Effector memory CD4-positive, alpha-beta T cell (primary cell): ENCODE data around the gene CALML5.
"Not testable (repeated sequence)": the region's sequence is repeated elsewhere in the genome, so short reads cannot be mapped to it uniquely, and the experiment has no call there.

ENCODE experiments used
- DNase-seq, 3 donors: peaks; one replicate each; pipeline ENCODE4 v3.0.0-alpha.2; 2020
- H3K27ac ChIP-seq: 2 replicates; pipeline ENCODE4 v1.7.0; 2013; ENCODE audit warnings: mild to moderate bottlenecking, low read length, moderate library complexity; ENCODE audit not compliant: insufficient read depth, poor library complexity, severe bottlenecking
- H3K27me3 ChIP-seq: replicated peaks from 2 replicates; pipeline ENCODE4 v1.7.0; 2013; ENCODE audit warnings: mild to moderate bottlenecking, low read length; ENCODE audit not compliant: insufficient read depth, control insufficient read depth, poor library complexity, severe bottlenecking
- H3K36me3 ChIP-seq: 2 replicates; pipeline ENCODE4 v1.7.0; 2013; ENCODE audit warnings: mild to moderate bottlenecking, low read length, moderate library complexity; ENCODE audit not compliant: control insufficient read depth, insufficient read depth
- H3K4me1 ChIP-seq: 2 replicates; pipeline ENCODE4 v1.7.0; 2013; ENCODE audit warnings: low read length, mild to moderate bottlenecking; ENCODE audit not compliant: control insufficient read depth, insufficient read depth, poor library complexity, severe bottlenecking
- H3K4me3 ChIP-seq: 2 replicates; pipeline ENCODE4 v1.7.0; 2013; ENCODE audit warnings: low read length, low read depth, mild to moderate bottlenecking; ENCODE audit not compliant: insufficient read depth, poor library complexity, severe bottlenecking
- H3K9me3 ChIP-seq: 2 replicates; pipeline ENCODE4 v1.7.0; 2013; ENCODE audit warnings: mild to moderate bottlenecking, low read length, moderate library complexity; ENCODE audit not compliant: control insufficient read depth

Gene CALML5

DNA sequence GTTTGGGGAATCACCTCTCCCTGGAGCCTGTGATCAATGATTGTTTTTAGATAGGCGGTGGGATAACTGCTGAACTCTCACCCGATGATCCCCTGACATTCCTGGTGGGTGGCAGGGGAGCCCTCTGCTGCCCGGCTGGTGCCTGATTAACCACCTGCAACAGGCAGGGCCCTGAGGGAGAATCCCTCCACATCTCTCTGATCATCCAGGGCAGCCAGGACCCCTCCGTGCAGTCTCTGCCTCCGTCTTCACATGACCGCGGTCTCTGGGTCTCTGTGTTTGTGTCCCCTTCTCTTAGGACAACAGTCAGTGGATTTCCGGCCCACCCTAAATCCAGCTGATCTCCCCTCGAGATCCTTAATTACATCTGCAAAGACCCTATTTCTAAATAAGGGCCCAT is 17.4 kb downstream of the CALML5 start:
- Histone ChIP-seq H3K9me3 (no peaks in the 10 kb centered on the region), H3K36me3 (no peaks in the 10 kb centered on the region), H3K27ac (no peak overlapping the region)

GRCh38 chr10:5481121-5481520 is 18.2 kb downstream of the CALML5 start:
- H3K36me3 ChIP-seq: no peaks in the 10 kb centered on the region
- no peak overlapping the region for H3K27ac ChIP-seq
- no peaks in the 10 kb centered on the region for H3K4me1 ChIP-seq
- no peaks in the 10 kb centered on the region for H3K27me3 ChIP-seq
- H3K9me3 ChIP-seq: no peaks in the 10 kb centered on the region
- no peak for DNase-seq
- no peak overlapping the region for H3K4me3 ChIP-seq

More for the DNA sequence above, 17.4 kb downstream of the CALML5 start:
- no peaks in the 10 kb centered on the region for H3K4me1 ChIP-seq
- no peak overlapping the region for H3K4me3 ChIP-seq
- DNase-seq: no peak
- no peaks in the 10 kb centered on the region for H3K27me3 ChIP-seq

- Histone ChIP-seq H3K27ac (no peak overlapping the region), H3K27me3 (no peaks in the 10 kb centered on the region), H3K9me3 (no peaks in the 10 kb centered on the region), H3K4me1 (no peaks in the 10 kb centered on the region), H3K4me3 (no peak overlapping the region), H3K36me3 (no peaks in the 10 kb centered on the region)
- DNase-seq: no peak
These were observed 19.0 kb downstream of the CALML5 start for GRCh38 chr10:5480162-5480941.

DNA sequence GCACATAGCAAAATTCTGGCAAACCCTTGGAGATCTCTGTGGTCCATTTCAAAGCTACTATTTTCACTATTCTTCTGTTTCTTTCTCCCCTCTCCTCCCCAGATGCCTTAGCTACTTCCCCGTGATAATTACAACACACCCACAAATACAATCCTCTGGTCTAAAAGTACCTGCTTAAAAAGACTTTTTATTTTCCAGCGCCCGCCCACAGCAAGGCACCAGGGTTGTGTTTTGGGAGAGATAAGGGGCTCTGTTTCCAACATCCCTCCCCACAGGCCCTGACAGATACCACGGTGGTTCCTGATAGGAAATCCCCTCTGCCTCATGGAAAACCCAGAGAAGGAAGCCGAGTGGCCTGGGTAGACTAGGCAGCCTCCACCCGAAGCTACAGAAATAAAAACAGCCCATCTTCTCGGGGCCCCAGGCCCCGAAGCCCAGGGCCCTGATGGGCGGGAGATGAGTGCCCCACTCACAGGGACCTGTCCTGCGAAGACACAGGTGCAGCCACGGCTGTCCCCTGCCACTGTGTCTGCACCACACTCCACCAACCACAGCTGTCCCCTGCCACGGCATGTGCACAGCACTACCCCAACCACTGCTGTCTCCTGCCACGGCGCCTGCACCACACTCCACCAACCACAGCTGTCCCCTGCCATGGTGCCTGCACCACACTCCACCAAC is 19.7 kb downstream of the CALML5 start:
- no peak for DNase-seq
- Histone ChIP-seq H3K27me3 (no peaks in the 10 kb centered on the region), H3K9me3 (no peaks in the 10 kb centered on the region), H3K27ac (no peak overlapping the region), H3K36me3 (no peaks in the 10 kb centered on the region), H3K4me1 (no peaks in the 10 kb centered on the region), H3K4me3 (no peak overlapping the region)

GRCh38 chr10:5478694-5479305 is 20.6 kb downstream of the CALML5 start:
- no peak overlapping the region for H3K4me3 ChIP-seq
- no peaks in the 10 kb centered on the region for H3K4me1 ChIP-seq
- H3K27me3 ChIP-seq: no peaks in the 10 kb centered on the region
- no peaks in the 10 kb centered on the region for H3K9me3 ChIP-seq
- H3K36me3 ChIP-seq: no peaks in the 10 kb centered on the region
- no peak for DNase-seq
- H3K27ac ChIP-seq: no peak overlapping the region

GRCh38 chr10:5477948-5478693 is 21.2 kb downstream of the CALML5 start:
- H3K4me3 ChIP-seq: no peak overlapping the region
- H3K4me1 ChIP-seq: no peaks in the 10 kb centered on the region
- no peak overlapping the region for H3K27ac ChIP-seq
- no peaks in the 10 kb centered on the region for H3K27me3 ChIP-seq
- no peaks in the 10 kb centered on the region for H3K36me3 ChIP-seq
- no peaks in the 10 kb centered on the region for H3K9me3 ChIP-seq
- DNase-seq: no peak

DNA sequence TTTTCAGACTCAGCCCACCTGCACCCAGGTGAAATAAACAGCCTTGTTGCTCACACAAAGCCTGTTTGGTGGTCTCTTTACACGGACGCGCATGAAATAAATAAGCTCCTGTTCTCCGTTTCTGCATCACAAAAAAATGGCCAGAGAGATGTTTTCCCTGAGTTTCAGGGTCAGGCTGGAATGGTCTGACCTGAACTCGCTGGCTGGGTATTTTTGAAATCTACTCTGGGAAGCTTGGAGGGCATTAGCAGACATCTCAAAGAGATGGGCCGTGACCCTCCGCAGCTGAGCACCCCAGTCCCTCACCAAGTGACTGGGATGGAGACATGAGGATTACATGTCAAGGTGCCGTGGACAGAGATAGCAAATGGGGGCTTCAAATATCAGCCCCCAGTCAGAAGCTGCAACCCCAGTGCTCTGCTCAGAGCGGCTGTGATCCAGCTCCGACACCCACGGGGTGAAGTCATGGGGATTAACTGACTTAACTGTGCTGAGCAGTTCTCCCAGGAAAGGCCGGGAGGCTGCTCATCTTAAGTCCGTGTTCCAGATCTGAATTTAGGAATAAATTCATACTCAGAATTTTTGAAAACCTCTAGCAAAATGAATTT is 22.3 kb downstream of the CALML5 start:
- Histone ChIP-seq H3K36me3 (no peaks in the 10 kb centered on the region), H3K9me3 (no peaks in the 10 kb centered on the region), H3K27ac (no peak overlapping the region), H3K4me1 (no peaks in the 10 kb centered on the region), H3K27me3 (no peaks in the 10 kb centered on the region), H3K4me3 (no peak overlapping the region)
- no peak for DNase-seq

DNA sequence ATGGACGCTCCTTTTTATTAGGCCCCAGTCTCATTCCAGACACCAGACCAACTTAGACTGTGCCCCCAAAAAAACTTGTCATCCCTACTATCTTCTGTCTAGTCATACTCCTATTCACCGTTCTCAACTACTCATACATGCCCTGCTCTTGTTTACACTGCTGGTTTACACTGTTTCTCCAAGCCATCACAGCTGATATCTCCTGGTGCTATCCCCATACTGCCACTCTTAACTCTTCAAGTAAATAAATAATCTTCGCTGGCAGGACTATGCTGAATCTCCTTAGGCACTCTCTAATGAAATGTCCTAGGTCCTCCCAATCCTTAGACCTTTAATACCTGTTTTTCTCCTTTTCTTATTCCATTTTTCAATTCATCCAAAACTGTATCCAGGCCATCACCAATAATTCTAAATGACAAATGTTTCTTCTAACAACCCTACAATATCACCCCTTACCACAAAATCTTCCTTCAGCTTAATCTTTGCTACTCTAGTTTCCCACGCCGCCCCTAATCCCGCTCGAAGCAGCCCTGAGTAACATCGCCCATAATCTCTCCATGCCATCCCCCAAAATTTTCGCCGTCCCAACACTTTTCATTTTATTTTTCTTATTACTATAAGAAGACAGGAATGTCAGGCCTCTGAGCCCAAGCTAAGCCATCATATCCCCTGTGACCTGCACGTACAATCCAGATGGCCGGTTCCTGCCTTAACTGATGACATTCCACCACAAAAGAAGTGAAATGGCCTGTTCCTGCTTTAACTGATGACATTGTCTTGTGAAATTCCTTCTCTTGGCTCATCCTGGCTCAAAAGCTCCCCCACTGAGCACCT is 23.2 kb downstream of the CALML5 start:
- H3K9me3 ChIP-seq, H3K4me3 ChIP-seq, DNase-seq, H3K4me1 ChIP-seq, H3K27ac ChIP-seq, H3K27me3 ChIP-seq, H3K36me3 ChIP-seq: not testable (repeated sequence)

GRCh38 chr10:5475088-5475487 is 24.3 kb downstream of the CALML5 start:
- not testable (repeated sequence) for H3K27me3 ChIP-seq, H3K9me3 ChIP-seq, H3K27ac ChIP-seq, DNase-seq, H3K36me3 ChIP-seq, H3K4me3 ChIP-seq, H3K4me1 ChIP-seq
